ENCODE data around the gene PDK1.

DNA sequence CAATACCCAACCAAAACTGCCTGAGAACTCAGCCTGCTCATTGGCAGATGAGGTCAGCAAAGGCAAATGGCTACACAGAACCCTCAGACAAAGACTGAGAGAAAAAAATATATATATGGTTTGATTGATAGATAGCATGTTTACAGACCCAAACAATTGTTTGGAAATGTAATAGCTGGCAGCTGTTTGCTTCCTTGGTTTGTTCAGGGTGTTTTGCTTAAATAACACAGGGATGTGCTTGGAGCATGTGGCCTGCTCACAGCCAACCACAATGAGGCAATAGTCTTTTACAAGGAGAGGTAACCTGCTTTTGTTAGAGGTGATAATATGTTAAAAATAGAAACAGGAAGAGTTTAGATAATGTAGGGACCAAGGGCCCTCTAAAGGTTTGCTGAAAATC lies 84.5 kb downstream of the PDK1 start:
- TF ChIP-seq, protein P1, sequence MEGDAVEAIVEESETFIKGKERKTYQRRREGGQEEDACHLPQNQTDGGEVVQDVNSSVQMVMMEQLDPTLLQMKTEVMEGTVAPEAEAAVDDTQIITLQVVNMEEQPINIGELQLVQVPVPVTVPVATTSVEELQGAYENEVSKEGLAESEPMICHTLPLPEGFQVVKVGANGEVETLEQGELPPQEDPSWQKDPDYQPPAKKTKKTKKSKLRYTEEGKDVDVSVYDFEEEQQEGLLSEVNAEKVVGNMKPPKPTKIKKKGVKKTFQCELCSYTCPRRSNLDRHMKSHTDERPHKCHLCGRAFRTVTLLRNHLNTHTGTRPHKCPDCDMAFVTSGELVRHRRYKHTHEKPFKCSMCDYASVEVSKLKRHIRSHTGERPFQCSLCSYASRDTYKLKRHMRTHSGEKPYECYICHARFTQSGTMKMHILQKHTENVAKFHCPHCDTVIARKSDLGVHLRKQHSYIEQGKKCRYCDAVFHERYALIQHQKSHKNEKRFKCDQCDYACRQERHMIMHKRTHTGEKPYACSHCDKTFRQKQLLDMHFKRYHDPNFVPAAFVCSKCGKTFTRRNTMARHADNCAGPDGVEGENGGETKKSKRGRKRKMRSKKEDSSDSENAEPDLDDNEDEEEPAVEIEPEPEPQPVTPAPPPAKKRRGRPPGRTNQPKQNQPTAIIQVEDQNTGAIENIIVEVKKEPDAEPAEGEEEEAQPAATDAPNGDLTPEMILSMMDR (IDR thresholded peaks at IDR 0.05), result no peak
- no peak for TF ChIP-seq POLR2A (IDR thresholded peaks at IDR 0.05)

Data from heart left ventricle (tissue), 13 donors.